GM21360 (cell line): ENCODE data around the gene UCK2.

ENCODE experiments used
- ATAC-seq: cut with Tn5 transposase; IDR thresholded peaks from one replicate; pipeline ENCODE4 v1.9.1; 2021; ENCODE audit warnings: mild to moderate bottlenecking, moderate library complexity; ENCODE audit not compliant: unreplicated experiment

UCK2 gene

GRCh38 chr1:165928075-165928731 is 100.8 kb downstream of the UCK2 start:
- no peak for ATAC-seq

GRCh38 chr1:165930961-165931360 is 103.5 kb downstream of the UCK2 start:
- ATAC-seq = no peak

GRCh38 chr1:165933446-165934170 is 106.2 kb downstream of the UCK2 start:
- ATAC-seq = no peak

GRCh38 chr1:165936542-165936941 is 109.1 kb downstream of the UCK2 start:
- no peak for ATAC-seq

GRCh38 chr1:165937829-165938228 is 110.4 kb downstream of the UCK2 start:
- no peak for ATAC-seq

- no peak for ATAC-seq
Measured at GRCh38 chr1:165938844-165939243, 111.4 kb downstream of the UCK2 start.

- ATAC-seq = no peak
Measured at GRCh38 chr1:165941531-165941930, 114.1 kb downstream of the UCK2 start.

GRCh38 chr1:165942062-165942461 is 114.6 kb downstream of the UCK2 start:
- ATAC-seq = no peak

- ATAC-seq = peak; percentile 64
Measured at GRCh38 chr1:165942927-165943597, 115.6 kb downstream of the UCK2 start.

- no peak for ATAC-seq
Measured at GRCh38 chr1:165945911-165946310, 118.5 kb downstream of the UCK2 start.

GRCh38 chr1:165947797-165948455 is 120.5 kb downstream of the UCK2 start:
- ATAC-seq = no peak

- no peak for ATAC-seq
Measured at GRCh38 chr1:165949335-165950130, 122.1 kb downstream of the UCK2 start.

- ATAC-seq = no peak
Measured at GRCh38 chr1:165954940-165955339, 127.5 kb downstream of the UCK2 start.

- no peak for ATAC-seq
Measured at GRCh38 chr1:165958306-165958705, 130.9 kb downstream of the UCK2 start.

GRCh38 chr1:165960136-165960535 is 132.7 kb downstream of the UCK2 start:
- ATAC-seq = no peak

- no peak for ATAC-seq
Measured at GRCh38 chr1:165960881-165961280, 133.5 kb downstream of the UCK2 start.
